Prostate gland (tissue), 2 donors: ENCODE data around the gene HAP1.

Source experiments
- POLR2A ChIP-seq: fragments of 450-650 bp; IDR thresholded peaks from one replicate; pipeline ENCODE4 v1.6.1; 2016; ENCODE audit warnings: antibody characterized with exemption, mild to moderate bottlenecking
- TF ChIP-seq, protein P1 (sequence below), 4 experiments: fragments of 200-600 bp in 2 of 4; fragments of 450-650 bp in 2 of 4; sonication (generic) in 2 of 4; IDR thresholded peaks; 1 replicate in 3 of 4; 2 replicates in 1 of 4; pipeline ENCODE4 v1.5.1; 2016 to 2019; ENCODE audit warnings: antibody characterized with exemption in 4 of 4, mild to moderate bottlenecking in 2 of 4, moderate library complexity in 2 of 4

DNA sequence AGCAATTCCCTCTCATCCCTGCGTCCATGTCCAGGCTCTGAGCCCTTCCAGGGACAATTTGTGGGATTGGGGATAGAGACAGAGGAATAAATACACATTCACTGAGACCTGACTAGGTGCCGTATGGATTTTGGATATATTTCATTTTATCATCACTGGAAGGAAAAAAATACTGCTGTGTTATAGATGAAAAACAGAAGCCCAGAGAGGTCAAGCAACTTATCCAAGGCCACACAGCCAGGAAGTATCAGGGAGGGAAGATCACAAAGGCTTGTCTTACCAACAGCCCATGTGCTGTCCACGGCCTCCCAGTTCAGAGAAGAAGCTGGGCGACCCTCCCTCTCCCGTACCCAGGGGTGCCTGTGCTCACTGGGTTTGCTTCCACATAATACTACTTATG lies 6.1 kb upstream of the HAP1 start:
- TF ChIP-seq, protein P1, sequence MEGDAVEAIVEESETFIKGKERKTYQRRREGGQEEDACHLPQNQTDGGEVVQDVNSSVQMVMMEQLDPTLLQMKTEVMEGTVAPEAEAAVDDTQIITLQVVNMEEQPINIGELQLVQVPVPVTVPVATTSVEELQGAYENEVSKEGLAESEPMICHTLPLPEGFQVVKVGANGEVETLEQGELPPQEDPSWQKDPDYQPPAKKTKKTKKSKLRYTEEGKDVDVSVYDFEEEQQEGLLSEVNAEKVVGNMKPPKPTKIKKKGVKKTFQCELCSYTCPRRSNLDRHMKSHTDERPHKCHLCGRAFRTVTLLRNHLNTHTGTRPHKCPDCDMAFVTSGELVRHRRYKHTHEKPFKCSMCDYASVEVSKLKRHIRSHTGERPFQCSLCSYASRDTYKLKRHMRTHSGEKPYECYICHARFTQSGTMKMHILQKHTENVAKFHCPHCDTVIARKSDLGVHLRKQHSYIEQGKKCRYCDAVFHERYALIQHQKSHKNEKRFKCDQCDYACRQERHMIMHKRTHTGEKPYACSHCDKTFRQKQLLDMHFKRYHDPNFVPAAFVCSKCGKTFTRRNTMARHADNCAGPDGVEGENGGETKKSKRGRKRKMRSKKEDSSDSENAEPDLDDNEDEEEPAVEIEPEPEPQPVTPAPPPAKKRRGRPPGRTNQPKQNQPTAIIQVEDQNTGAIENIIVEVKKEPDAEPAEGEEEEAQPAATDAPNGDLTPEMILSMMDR (IDR thresholded peaks at IDR 0.05), result no peak
- TF ChIP-seq POLR2A, result no peak
